ENCODE measurements around the gene MGAT1. TPM values are rescaled to one million over a fixed set of nuclear protein-coding genes. Genes with fewer than 3 reads are reported as not detected.

Gene MGAT1
- total and polyA plus RNA-seq, 2 of the 8 experiments (the other 6 are each of a cell fraction or from before 2014, with no cell fraction given): 66.8 to 77.0 TPM

DNA sequence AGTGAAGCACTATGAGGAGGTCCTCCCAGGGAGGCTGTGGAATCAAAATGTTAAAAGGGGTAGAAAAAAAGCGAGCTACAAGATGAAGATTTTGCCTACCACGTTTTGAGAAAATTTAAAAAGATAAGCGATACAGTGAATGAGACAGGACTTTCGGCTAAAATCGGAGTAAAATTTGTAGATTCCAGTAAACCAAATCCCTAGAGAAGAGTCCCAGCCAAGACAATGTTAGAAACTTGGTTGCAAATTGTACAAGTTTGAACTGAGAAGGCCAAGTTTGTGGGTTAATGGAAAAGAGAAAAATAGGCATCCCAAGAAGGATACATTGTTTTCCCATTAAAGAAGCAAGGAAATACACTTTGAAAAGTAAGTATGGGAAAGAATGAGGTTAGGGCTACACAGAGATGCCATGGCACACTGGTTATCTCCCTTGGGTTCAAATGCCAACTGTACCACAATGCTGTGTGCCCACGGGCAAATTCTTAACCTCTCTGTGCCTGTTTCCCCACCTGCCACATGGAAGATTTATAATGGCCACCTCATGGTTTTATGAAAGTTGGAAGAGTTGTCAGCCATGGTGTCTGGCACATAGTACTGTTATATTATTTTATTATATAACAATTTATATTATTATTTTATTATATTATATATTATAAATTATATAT is 16.2 kb upstream of the MGAT1 start:
- no peak overlapping the region for H2BK12ac ChIP-seq (ENCODE audit: low read depth, low read length)

More for the DNA sequence above, 16.2 kb upstream of the MGAT1 start:
- Histone ChIP-seq H4K5ac (ENCODE audit: insufficient read length, low read depth, low read length) (no peak overlapping the region), H2BK120ac (replicated peaks; ENCODE audit: low read depth, low read length) (no peak overlapping the region), H4K20me1 (replicated peaks in 1 of 2; ENCODE audit: control insufficient read depth in 1 of 2, insufficient read depth in 2 of 2, low read length in 2 of 2) (no peaks in the 10 kb centered on the region), H4K91ac (replicated peaks; ENCODE audit: insufficient read length, low read length) (no peak overlapping the region), H3K4me1 (replicated peaks in 1 of 4; ENCODE audit: control insufficient read depth in 3 of 4, insufficient read depth in 4 of 4, low read length in 3 of 4) (peaks cover 0 to 8% (median 2%) of the 10 kb centered on the region in 4 experiments; a peak in 3 of 7 replicates), H3K79me1 (ENCODE audit: low read depth, low read length) (no peaks in the 10 kb centered on the region), H3K79me2 (ENCODE audit: control insufficient read depth in 1 of 2, insufficient read depth in 2 of 2, low read length in 2 of 2) (no peaks in the 10 kb centered on the region), H3K9ac (replicated peaks in 1 of 4; ENCODE audit: extremely low read depth in 1 of 4, low read depth in 3 of 4, low read length in 3 of 4) (no peak overlapping the region), H2BK15ac (ENCODE audit: low read length) (no peak overlapping the region), H3K23ac (ENCODE audit: insufficient read length) (no peak overlapping the region), H3K36me3 (ENCODE audit: control insufficient read depth in 2 of 4, insufficient read depth in 4 of 4, low read length in 3 of 4) (no peaks in the 10 kb centered on the region), H3K18ac (ENCODE audit: extremely low read depth, low read length) (no peak overlapping the region), H2AFZ (ENCODE audit: low read length) (no peak overlapping the region), H3K56ac (replicated peaks; ENCODE audit: insufficient read length, low read depth, low read length) (no peak overlapping the region), H4K8ac (ENCODE audit: extremely low read depth, insufficient read depth, low read length) (no peak overlapping the region), H3K4me2 (ENCODE audit: insufficient read depth in 1 of 2, low read depth in 2 of 2, low read length in 2 of 2) (no peak overlapping the region), H3K27me3 (replicated peaks in 1 of 4; ENCODE audit: control insufficient read depth in 3 of 4, extremely low read depth in 1 of 4, insufficient read depth in 3 of 4, low read length in 3 of 4) (peaks cover 0 to 2% (median 0%) of the 10 kb centered on the region in 4 experiments; a peak in 1 of 7 replicates), H2BK20ac (ENCODE audit: low read length) (no peak overlapping the region), H3K14ac (ENCODE audit: insufficient read length) (no peak overlapping the region), H2AK5ac (ENCODE audit: low read depth, low read length) (no peak overlapping the region), H3K4me3 (ENCODE audit: extremely low read depth in 1 of 4, insufficient read depth in 2 of 4, low read depth in 3 of 4, low read length in 4 of 4) (no peak overlapping the region), H3K27ac (ENCODE audit: low read depth, low read length) (no peak overlapping the region), H3K23me2 (ENCODE audit: low read depth, low read length) (no peaks in the 10 kb centered on the region), H3K9me3 (ENCODE audit: insufficient read depth in 2 of 2, low read depth in 1 of 2, low read length in 1 of 2) (no peaks in the 10 kb centered on the region), H2BK5ac (ENCODE audit: low read depth, low read length) (no peak overlapping the region), H3K4ac (replicated peaks; ENCODE audit: insufficient read length, low read depth, low read length) (no peak overlapping the region)
- TF ChIP-seq KDM5A (IDR thresholded peaks at IDR 0.05; ENCODE audit: low read length): no peak
- TF ChIP-seq, protein P1, sequence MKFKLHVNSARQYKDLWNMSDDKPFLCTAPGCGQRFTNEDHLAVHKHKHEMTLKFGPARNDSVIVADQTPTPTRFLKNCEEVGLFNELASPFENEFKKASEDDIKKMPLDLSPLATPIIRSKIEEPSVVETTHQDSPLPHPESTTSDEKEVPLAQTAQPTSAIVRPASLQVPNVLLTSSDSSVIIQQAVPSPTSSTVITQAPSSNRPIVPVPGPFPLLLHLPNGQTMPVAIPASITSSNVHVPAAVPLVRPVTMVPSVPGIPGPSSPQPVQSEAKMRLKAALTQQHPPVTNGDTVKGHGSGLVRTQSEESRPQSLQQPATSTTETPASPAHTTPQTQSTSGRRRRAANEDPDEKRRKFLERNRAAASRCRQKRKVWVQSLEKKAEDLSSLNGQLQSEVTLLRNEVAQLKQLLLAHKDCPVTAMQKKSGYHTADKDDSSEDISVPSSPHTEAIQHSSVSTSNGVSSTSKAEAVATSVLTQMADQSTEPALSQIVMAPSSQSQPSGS (IDR thresholded peaks at IDR 0.05; ENCODE audit: low read length): no peak
- no peak for TF ChIP-seq SAP30 (IDR thresholded peaks at IDR 0.05; ENCODE audit: insufficient read depth, insufficient replicate concordance, low read length)
- 86% methylated on average over 6 of the region's 6 CpGs; no CpG with 5 or more reads in 1 of the 2 experiments for WGBS, 2 experiments (ENCODE audit: extremely low coverage in 1 of 2, insufficient coverage in 1 of 2, insufficient read length in 1 of 2, insufficient replicate concordance in 2 of 2, low coverage in 1 of 2, low lambda C conversion rate in 2 of 2, missing lambda C conversion rate in 1 of 2)
- no peak for DNase-seq (ENCODE audit: low read depth in 1 of 2, low spot score in 2 of 2)
- POLR2A ChIA-PET (ENCODE audit: partially characterized antibody): interaction anchor here (1.0 to 2.8 kb wide), 2 partner anchors 8 to 15 kb away, joined by 3 to 7 read pairs; no protein-coding TSS in a partner anchor
- FAIRE-seq: no peak
- CTCF ChIA-PET (ENCODE audit: partially characterized antibody): interaction anchor here (0.6 to 1.5 kb wide), 6 partner anchors 8 to 651 kb away, joined by 3 to 6 read pairs (median 4); no protein-coding TSS in a partner anchor
